Measurements from ENCODE around the gene CDRT15.

- TF ChIP-seq TOX (CRISPR knock-in tag; IDR thresholded peaks at IDR 0.05; ENCODE audit: borderline replicate concordance) (no peak), OSR1 (CRISPR knock-in tag; IDR thresholded peaks at IDR 0.05) (no peak), ZNF70 (CRISPR knock-in tag; IDR thresholded peaks at IDR 0.05) (no peak), PATZ1 (CRISPR knock-in tag; IDR thresholded peaks at IDR 0.05; ENCODE audit: borderline replicate concordance) (no peak), CREB5 (CRISPR knock-in tag; IDR thresholded peaks at IDR 0.05; ENCODE audit: low read depth) (no peak), BACH2 (CRISPR knock-in tag; IDR thresholded peaks at IDR 0.05; ENCODE audit: borderline replicate concordance) (no peak), ESRRG (CRISPR knock-in tag; IDR thresholded peaks at IDR 0.05) (no peak)
Observed at GRCh38 chr17:14222611-14223010, 14.1 kb downstream of the CDRT15 start.
